K562 (cell line): ENCODE results near the gene FADS6. TPM values are rescaled to one million over a fixed set of nuclear protein-coding genes. Genes with fewer than 3 reads are reported as not detected.

Experiments
- ARID2 ChIP-seq: fragments of 450-650 bp; IDR thresholded peaks from 2 replicates; pipeline ENCODE4 v1.6.1; 2017; ENCODE audit warnings: antibody characterized with exemption, mild to moderate bottlenecking
- FOXJ3 ChIP-seq: sonication (generic); formaldehyde crosslinking; IDR thresholded peaks from 2 replicates; pipeline ENCODE4 v1.4.0; 2020; ENCODE audit warnings: mild to moderate bottlenecking, missing genetic modification reagents
- FUS ChIP-seq: fragments of 200-400 bp; formaldehyde crosslinking; optimal IDR thresholded peaks from 2 replicates; pipeline ENCODE3; 2017; ENCODE audit warnings: low read depth, low read length
- JUNB ChIP-seq: fragments of 450-650 bp; formaldehyde crosslinking; conservative IDR thresholded peaks from 2 replicates; pipeline ENCODE4 v1.4.0; 2020; ENCODE audit warnings: mild to moderate bottlenecking
- LCOR ChIP-seq: sonication (generic); formaldehyde crosslinking; IDR thresholded peaks from 2 replicates; pipeline ENCODE4 v1.8.0; 2022; ENCODE audit warnings: mild to moderate bottlenecking, missing genetic modification reagents
- MIER1 ChIP-seq: fragments of 450-650 bp; IDR thresholded peaks from 2 replicates; pipeline ENCODE4 v1.6.1; 2016; ENCODE audit warnings: antibody characterized with exemption, mild to moderate bottlenecking, low read depth
- MTA1 ChIP-seq: fragments of 450-650 bp; IDR thresholded peaks from 2 replicates; pipeline ENCODE4 v1.6.1; 2017; ENCODE audit warnings: borderline replicate concordance
- PML ChIP-seq: IDR thresholded peaks from 2 replicates; pipeline ENCODE4 v1.6.1; 2012; ENCODE audit warnings: low read length, inconsistent platforms
- SNIP1 ChIP-seq: fragments of 450-650 bp; IDR thresholded peaks from 2 replicates; pipeline ENCODE4 v1.7.1; 2017; ENCODE audit warnings: low read depth, mild to moderate bottlenecking
- TOE1 ChIP-seq, 2 experiments: fragments of 450-650 bp in 1 of 2; sonication (generic) in 1 of 2; formaldehyde crosslinking in 1 of 2; IDR thresholded peaks; 2 replicates each; pipeline versions ENCODE4 v1.7.1 to v1.8.0; 2016 to 2022; ENCODE audit warnings: borderline replicate concordance in 2 of 2, mild to moderate bottlenecking in 2 of 2, antibody characterized with exemption in 1 of 2, inconsistent platforms in 1 of 2, low read depth in 1 of 2, missing genetic modification reagents in 1 of 2, moderate library complexity in 1 of 2
- ZBTB8A ChIP-seq: fragments of 450-650 bp; IDR thresholded peaks from 2 replicates; pipeline ENCODE4 v1.6.1; 2018; ENCODE audit warnings: mild to moderate bottlenecking, moderate library complexity; ENCODE audit not compliant: partially characterized antibody
- ZFP30 ChIP-seq: fragments of 250-450 bp; sonication (Bioruptor Pico); IDR thresholded peaks from 2 replicates; pipeline ENCODE4 v1.8.0; 2022; ENCODE audit warnings: moderate library complexity, mild to moderate bottlenecking, inconsistent platforms, borderline replicate concordance
- ZNF184 ChIP-seq: sonication (generic); formaldehyde crosslinking; IDR thresholded peaks from 2 replicates; pipeline ENCODE4 v1.5.0; 2020; ENCODE audit warnings: missing genetic modification reagents
- polyA plus RNA-seq, 8 experiments: library from polyadenylated mRNA; depleted of rRNA in 4 of 8; stranded (reverse) in 5 of 8; unstranded in 3 of 8; fragments of >200 nt; fragmentation: Nextera tagmentation in 2 of 8; fragmentation: Illumina TruSeq in 1 of 8; extraction: Ambion mirVana in 2 of 8; extraction: Trizol in 1 of 8; gene quantifications; 2 replicates each; pipeline versions ENCODE4 v1.2.1 to v1.2.3, GENCODE V29; 2011 to 2014; ENCODE audit warnings: inconsistent platforms in 1 of 8, missing spikeins in 1 of 8
- total RNA-seq, 7 experiments: library from RNA; depleted of rRNA in 6 of 7; stranded (reverse); fragments of >200 nt in 6 of 7; fragmentation: Illumina TruSeq in 2 of 7; extraction: Trizol in 2 of 7; gene quantifications; 2 replicates each; pipeline versions ENCODE4 v1.2.1 to v1.2.3, GENCODE V29; 2011 to 2021; ENCODE audit warnings: low replicate concordance in 1 of 7
- TF ChIP-seq, protein P1 (sequence below): fragments of 250-450 bp; sonication (Bioruptor Pico); IDR thresholded peaks from 2 replicates; pipeline ENCODE4 v1.8.0; 2021; ENCODE audit warnings: mild to moderate bottlenecking, moderate library complexity
- TF ChIP-seq, protein P2 (sequence below): fragments of 250-450 bp; sonication (Bioruptor Pico); IDR thresholded peaks from 2 replicates; pipeline ENCODE4 v1.5.0; 2021
- TF ChIP-seq, protein P3 (sequence below): fragments of 450-650 bp; IDR thresholded peaks from 2 replicates; pipeline ENCODE4 v1.7.1; 2018; ENCODE audit warnings: mild to moderate bottlenecking, low read depth; ENCODE audit not compliant: partially characterized antibody
- TF ChIP-seq, protein P4 (sequence below), 2 experiments: IDR thresholded peaks; 2 replicates each; pipeline ENCODE4 v1.6.1; 2012; ENCODE audit warnings: improper control_type of control experiment in 2 of 2, low read depth in 2 of 2, low read length in 2 of 2, borderline replicate concordance in 1 of 2
- TF ChIP-seq, protein P5 (sequence below): fragments of 150-350 bp; conservative IDR thresholded peaks from 2 replicates; pipeline ENCODE4 v1.6.1; 2014; ENCODE audit warnings: low read length

The FADS6 gene
- total and polyA plus RNA-seq, 9 of the 15 experiments (the other 6 are each of a cell fraction or from before 2014, with no cell fraction given), result 0.18 to 0.22 TPM; not detected in 7

DNA sequence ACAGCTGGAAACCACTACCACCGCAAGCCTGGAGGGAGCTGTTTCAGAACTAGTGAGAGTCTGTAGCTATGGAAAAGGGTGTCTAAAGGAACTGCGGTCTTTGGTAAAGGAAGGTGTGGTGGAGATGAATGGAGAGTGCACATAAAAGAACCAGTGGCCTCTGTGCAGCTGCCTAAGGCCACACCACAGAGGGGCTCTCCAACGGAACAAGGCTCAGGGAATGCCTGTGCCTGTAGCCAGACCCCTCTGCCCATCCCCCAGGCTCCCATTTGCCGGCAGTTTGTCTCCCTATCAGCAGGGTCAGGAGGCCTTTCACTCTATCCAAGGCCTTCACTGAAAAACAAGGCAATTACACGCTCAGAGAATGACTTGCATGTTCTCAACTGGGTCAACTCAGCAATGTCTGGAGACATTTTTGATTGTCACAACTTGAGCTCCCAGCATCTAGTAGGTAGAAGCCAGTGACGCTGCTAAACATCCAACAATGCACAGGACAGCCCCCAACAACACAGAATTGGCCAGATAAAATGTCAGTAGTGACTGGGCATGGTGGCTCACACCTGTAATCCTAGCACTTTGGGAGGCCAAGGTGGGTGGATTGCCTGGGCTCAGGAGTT, 17.3 kb downstream of the FADS6 start (continued):
- TF ChIP-seq JUNB (CRISPR knock-in tag) (no peak), LCOR (CRISPR knock-in tag) (no peak), FUS (no peak), MTA1 (no peak; the same call in 1 of the 2 replicates), ZNF184 (CRISPR knock-in tag) (no peak), ZFP30 (CRISPR knock-in tag) (no peak), FOXJ3 (CRISPR knock-in tag) (no peak), ZBTB8A (no peak), SNIP1 (no peak), ARID2 (0 out of 2 replicates have a peak, but pooled peaks have one; percentile 36), MIER1 (no peak; the same call in 1 of the 2 replicates), TOE1 (IDR thresholded peaks at IDR 0.05; ENCODE audit: borderline replicate concordance) (no peak), TOE1 (CRISPR knock-in tag; IDR thresholded peaks at IDR 0.05; ENCODE audit: borderline replicate concordance, low read depth) (no peak), PML (no peak)
- TF ChIP-seq, protein P1, sequence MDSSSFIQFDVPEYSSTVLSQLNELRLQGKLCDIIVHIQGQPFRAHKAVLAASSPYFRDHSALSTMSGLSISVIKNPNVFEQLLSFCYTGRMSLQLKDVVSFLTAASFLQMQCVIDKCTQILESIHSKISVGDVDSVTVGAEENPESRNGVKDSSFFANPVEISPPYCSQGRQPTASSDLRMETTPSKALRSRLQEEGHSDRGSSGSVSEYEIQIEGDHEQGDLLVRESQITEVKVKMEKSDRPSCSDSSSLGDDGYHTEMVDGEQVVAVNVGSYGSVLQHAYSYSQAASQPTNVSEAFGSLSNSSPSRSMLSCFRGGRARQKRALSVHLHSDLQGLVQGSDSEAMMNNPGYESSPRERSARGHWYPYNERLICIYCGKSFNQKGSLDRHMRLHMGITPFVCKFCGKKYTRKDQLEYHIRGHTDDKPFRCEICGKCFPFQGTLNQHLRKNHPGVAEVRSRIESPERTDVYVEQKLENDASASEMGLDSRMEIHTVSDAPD (CRISPR knock-in tag), result no peak
- TF ChIP-seq, protein P2, sequence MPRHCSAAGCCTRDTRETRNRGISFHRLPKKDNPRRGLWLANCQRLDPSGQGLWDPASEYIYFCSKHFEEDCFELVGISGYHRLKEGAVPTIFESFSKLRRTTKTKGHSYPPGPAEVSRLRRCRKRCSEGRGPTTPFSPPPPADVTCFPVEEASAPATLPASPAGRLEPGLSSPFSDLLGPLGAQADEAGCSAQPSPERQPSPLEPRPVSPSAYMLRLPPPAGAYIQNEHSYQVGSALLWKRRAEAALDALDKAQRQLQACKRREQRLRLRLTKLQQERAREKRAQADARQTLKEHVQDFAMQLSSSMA, result no peak
- TF ChIP-seq, protein P3, sequence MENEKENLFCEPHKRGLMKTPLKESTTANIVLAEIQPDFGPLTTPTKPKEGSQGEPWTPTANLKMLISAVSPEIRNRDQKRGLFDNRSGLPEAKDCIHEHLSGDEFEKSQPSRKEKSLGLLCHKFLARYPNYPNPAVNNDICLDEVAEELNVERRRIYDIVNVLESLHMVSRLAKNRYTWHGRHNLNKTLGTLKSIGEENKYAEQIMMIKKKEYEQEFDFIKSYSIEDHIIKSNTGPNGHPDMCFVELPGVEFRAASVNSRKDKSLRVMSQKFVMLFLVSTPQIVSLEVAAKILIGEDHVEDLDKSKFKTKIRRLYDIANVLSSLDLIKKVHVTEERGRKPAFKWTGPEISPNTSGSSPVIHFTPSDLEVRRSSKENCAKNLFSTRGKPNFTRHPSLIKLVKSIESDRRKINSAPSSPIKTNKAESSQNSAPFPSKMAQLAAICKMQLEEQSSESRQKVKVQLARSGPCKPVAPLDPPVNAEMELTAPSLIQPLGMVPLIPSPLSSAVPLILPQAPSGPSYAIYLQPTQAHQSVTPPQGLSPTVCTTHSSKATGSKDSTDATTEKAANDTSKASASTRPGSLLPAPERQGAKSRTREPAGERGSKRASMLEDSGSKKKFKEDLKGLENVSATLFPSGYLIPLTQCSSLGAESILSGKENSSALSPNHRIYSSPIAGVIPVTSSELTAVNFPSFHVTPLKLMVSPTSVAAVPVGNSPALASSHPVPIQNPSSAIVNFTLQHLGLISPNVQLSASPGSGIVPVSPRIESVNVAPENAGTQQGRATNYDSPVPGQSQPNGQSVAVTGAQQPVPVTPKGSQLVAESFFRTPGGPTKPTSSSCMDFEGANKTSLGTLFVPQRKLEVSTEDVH, result no peak
- TF ChIP-seq, protein P4, sequence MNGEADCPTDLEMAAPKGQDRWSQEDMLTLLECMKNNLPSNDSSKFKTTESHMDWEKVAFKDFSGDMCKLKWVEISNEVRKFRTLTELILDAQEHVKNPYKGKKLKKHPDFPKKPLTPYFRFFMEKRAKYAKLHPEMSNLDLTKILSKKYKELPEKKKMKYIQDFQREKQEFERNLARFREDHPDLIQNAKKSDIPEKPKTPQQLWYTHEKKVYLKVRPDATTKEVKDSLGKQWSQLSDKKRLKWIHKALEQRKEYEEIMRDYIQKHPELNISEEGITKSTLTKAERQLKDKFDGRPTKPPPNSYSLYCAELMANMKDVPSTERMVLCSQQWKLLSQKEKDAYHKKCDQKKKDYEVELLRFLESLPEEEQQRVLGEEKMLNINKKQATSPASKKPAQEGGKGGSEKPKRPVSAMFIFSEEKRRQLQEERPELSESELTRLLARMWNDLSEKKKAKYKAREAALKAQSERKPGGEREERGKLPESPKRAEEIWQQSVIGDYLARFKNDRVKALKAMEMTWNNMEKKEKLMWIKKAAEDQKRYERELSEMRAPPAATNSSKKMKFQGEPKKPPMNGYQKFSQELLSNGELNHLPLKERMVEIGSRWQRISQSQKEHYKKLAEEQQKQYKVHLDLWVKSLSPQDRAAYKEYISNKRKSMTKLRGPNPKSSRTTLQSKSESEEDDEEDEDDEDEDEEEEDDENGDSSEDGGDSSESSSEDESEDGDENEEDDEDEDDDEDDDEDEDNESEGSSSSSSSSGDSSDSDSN (IDR thresholded peaks at IDR 0.05; ENCODE audit: borderline replicate concordance in 1 of 2, low read depth in 2 of 2, low read length in 2 of 2), result no peak
- TF ChIP-seq, protein P5, sequence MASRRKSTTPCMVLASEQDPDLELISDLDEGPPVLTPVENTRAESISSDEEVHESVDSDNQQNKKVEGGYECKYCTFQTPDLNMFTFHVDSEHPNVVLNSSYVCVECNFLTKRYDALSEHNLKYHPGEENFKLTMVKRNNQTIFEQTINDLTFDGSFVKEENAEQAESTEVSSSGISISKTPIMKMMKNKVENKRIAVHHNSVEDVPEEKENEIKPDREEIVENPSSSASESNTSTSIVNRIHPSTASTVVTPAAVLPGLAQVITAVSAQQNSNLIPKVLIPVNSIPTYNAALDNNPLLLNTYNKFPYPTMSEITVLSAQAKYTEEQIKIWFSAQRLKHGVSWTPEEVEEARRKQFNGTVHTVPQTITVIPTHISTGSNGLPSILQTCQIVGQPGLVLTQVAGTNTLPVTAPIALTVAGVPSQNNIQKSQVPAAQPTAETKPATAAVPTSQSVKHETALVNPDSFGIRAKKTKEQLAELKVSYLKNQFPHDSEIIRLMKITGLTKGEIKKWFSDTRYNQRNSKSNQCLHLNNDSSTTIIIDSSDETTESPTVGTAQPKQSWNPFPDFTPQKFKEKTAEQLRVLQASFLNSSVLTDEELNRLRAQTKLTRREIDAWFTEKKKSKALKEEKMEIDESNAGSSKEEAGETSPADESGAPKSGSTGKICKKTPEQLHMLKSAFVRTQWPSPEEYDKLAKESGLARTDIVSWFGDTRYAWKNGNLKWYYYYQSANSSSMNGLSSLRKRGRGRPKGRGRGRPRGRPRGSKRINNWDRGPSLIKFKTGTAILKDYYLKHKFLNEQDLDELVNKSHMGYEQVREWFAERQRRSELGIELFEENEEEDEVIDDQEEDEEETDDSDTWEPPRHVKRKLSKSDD, result no peak
